ENCODE measurements around the gene BLMH.

Gene BLMH

DNA sequence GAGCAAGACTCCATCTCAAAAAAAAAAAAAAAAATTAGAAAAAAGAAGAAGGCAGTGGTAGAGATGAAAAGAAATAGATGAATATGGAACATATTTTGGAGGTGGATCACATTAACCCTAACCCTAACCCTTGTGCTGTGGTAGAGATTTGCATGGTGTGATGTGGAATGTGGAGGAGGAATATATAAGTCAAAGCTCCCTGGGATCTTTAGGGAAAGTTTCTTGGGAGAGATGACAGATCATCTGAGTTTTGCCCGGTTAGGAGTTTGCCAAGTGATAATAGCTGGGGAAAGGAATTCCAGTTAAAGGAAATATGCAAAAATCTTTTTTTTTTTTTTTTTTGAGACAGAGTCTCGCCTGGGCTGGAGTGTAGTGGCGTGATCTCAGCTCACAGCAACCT lies 13.0 kb upstream of the BLMH start:
- DNase-seq: no peak

DNA sequence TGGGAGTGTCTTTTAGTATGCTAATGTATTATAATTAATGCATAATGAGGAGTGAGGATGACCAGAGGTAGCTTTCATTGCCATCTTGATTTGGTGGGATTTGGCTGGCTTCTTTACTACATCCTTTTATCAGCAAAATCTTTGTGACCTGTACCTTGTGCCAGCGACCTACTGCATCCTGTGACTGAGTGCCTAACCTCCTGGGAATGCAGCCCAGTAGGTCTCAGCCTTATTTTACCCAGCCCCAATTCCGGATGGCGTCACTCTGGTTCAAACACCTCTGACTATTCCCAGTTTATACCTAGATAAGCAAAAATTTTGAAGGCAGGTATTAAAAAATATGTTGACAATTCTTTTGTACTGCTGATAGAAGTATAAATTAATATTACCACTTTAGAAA lies 10.5 kb upstream of the BLMH start:
- no peak for DNase-seq

DNA sequence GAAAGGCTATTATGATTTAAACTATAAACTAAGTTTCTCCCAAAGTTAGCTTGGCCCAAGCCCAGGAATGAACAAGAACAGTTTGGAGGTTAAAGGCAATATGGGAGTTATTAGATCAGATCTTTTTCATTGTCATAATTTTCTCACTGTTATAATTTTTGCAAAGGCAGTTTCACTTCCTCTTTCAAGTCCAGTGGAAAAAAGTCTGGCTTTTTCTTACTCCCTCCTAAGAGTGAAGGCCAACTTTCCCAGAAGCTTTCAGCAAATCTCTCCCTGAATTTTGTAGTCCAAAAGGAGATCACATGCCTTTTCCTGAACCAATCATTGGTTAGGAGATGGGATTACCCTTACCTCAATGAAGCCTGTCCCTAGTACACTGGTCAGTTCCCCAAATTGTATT lies 9.1 kb upstream of the BLMH start:
- DNase-seq: no peak

GRCh38 chr17:30299000-30299399 lies 7.3 kb upstream of the BLMH start:
- DNase-seq: no peak

GRCh38 chr17:30297715-30298114 lies 6.0 kb upstream of the BLMH start:
- DNase-seq: no peak

GRCh38 chr17:30296499-30297080 lies 4.8 kb upstream of the BLMH start:
- no peak for DNase-seq

DNA sequence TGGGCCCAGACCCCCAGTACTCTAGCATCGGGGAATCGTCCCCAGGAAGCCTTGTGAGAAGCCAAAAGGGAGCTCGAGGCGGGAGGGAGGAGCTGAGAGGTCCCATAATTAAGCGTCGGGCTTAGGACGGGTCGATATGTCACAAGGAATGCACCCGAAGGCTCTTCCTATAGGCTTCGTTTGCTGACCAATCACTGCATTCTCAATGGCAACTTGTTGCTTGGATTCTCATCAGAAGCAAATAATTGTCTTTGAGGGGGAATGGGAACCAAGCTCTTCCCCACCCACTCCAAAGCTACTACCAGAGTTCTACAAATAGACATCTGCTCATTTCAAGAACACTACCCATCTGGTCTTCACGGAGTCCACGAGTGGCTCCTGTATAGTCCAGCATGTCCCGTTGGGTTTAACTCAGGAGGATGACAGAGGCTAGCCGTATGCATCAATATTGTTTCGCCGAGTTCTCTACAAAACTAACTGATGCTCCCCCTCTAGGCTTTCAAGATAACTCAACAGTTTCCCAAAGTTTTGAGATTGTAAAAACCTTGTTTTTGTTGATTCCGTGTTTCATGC lies 628 bp upstream of the BLMH start:
- DNase-seq: no peak

- no peak for DNase-seq
Observed at GRCh38 chr17:30290696-30291542, 825 bp downstream of the BLMH start.

GRCh38 chr17:30290077-30290476 lies 1.7 kb downstream of the BLMH start:
- no peak for DNase-seq

GRCh38 chr17:30279156-30279555 lies 12.6 kb downstream of the BLMH start:
- no peak for DNase-seq

GRCh38 chr17:30278032-30278431 lies 13.7 kb downstream of the BLMH start:
- DNase-seq: no peak

DNA sequence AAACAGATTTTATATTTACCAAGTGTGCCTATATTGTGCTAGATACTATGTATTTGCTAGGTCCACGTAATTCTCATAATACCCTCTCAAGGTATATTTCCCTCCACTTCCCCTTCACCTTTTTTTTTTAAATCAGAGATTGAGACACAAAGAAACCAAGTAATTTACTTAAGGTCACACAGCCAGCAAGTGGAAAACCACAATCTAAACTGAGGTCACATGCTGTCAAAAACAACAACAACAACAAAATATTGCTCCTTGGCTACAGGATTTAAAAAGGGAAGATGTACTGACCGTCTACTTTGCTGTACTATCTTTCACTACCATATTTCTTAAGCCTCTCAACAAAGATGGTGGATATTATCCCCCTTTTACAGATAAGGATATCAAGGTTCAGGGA lies 15.8 kb downstream of the BLMH start:
- DNase-seq: no peak

DNA sequence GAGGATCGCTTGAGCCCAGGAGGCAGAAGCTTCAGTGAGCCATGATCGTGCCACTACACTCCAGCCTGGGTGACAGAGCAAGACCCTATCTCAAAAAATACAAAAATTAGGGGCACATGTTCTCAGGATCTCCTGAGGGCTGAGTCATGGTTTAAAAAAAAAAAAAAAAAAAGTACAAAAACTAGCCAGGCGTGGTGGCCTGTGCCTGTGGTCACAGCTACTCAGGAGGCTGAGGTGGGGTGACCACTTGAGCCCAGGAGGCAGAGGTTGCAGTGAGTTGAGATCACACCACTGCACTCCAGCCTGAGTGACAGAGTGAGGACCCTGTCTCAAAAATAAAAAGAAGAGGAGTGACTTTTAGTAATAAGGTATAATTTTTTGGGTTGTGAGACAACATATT lies 16.9 kb downstream of the BLMH start:
- no peak for DNase-seq

GRCh38 chr17:30273373-30273772 lies 18.4 kb downstream of the BLMH start:
- DNase-seq: no peak

- no peak for DNase-seq
Observed at GRCh38 chr17:30271102-30271501, 20.6 kb downstream of the BLMH start.

GRCh38 chr17:30267625-30268024 lies 24.1 kb downstream of the BLMH start:
- DNase-seq: no peak

DNA sequence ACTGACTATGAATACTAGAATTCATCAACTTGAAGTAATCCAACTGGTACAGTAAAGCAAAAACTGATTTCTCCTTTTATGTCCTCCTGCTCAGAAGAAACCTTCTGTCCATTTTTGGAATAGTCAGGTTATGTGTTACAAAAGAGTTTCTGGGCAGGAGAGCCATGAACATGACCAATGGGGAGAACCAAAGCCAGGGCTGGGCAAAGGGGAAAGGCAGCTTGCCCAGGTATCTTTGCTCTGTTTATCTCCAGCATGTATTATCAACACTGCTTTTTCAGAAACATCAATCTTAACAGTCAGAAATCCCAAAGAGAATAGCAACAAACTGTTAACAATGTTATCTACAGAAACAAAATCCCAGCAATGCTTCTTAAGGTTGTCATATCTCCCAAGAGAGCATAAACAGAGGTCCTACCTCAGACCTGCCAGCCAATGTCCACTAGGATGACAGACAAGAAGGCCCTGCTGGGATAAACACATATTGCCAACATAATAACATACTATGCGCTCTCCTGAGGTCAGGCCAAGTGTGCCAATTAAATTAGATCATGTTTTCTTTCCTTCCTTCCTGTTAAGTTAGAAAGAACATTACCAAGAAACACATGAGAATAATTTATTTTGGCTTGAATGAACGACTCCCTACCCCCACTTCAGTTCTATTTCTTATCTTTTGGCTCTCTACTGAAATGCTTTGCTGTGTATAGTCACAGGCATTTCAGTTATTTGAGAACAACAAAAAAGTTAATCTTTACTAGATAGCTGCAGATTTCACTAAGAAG lies 28.0 kb downstream of the BLMH start:
- DNase-seq: no peak

DNA sequence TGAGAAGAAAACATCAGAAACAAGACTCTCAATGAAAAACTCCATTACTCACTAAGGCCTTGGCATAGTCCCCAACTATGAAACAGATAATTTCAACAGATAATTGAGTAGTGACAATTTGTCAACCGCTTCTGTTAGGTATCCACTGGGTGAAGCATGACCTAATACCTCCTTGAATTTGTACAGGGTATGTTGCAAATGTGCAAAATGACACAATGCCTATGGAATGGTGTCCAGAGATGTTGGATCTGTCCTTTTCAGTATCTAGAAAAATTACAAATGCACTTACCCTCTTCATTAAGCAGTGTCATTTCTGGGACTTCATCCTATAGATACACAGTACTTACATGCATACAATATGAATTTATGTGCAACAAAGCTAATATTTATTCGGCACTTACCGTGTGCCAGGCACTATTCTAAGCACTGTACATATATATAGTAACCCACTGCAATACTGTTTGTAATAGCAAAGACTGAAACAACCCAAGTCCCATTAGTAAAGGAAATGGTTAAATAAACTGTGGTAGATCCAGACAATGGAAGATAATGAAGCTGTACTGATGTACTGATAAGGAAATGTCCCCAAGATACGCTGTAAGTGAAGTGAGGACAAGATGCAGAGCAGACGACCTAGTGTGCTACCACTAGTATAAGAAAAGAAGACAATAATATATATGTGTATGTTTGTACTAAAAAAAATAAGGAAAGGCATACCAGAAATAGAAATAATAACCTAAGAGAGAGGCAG lies 34.8 kb downstream of the BLMH start:
- no peak for DNase-seq

- DNase-seq: no peak
Observed at GRCh38 chr17:30254150-30254549, 37.6 kb downstream of the BLMH start.

DNA sequence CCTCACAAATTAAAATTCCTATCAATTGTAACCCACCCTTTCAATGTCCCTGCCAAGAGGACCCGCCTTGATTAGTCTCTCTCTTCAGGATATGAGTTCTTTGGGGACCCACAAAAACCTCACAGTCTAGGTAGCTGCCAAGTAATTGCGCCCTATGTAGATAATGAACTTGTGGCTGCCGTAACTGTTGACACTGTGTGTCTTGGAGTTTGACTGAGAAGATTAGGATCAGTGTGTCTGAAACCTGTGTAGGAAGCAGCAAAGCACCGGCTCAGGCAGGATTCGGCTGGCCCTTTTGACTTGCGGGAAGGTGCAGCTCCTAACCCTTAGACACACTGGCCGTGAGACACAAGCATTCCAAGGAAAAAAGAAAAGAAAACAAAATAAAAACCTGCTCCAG lies 38.4 kb downstream of the BLMH start:
- DNase-seq: no peak

- no peak for DNase-seq
Observed at GRCh38 chr17:30251931-30252330, 39.8 kb downstream of the BLMH start.

- DNase-seq: no peak
Observed at GRCh38 chr17:30249460-30249859, 42.3 kb downstream of the BLMH start.

- no peak for DNase-seq
Observed at GRCh38 chr17:30248786-30249185, 43.0 kb downstream of the BLMH start.

Data from activated effector memory CD4-positive, alpha-beta T cell treated with Interleukin-2 at 50 U/mL for 16 hours (primary cell).